Endothelial cell of umbilical vein (primary cell): ENCODE data around the gene RANGAP1. TPM values are rescaled to one million over a fixed set of nuclear protein-coding genes. Genes with fewer than 3 reads are reported as not detected.

Experiments
- BruUV-seq: library from RNA; stranded (reverse); fragments of 400-500 nt; replicated peaks from 2 replicates; lab custom pipeline; 2021; lab: Mats Ljungman, UMichigan
- CTCF ChIA-PET: fragments of 300-600, 350-600 bp; sonication (Branson Sonifier 250); formaldehyde crosslinking; loops from one replicate; lab custom pipeline; 2021; ENCODE audit warnings: antibody characterized with exemption, inconsistent platforms; lab: Charles Lee
- POLR2A ChIA-PET: fragments of 300-600, 350-600 bp; sonication (Branson Sonifier 250); formaldehyde crosslinking; loops from one replicate; lab custom pipeline; 2021; ENCODE audit warnings: antibody characterized with exemption, inconsistent platforms; lab: Charles Lee
- DNase-seq: peaks from one replicate; pipeline ENCODE4 v3.0.0-alpha.2; 2011; ENCODE audit warnings: low read depth, low spot score
- FAIRE-seq: peaks from 2 replicates; lab custom pipeline; 2011; peaks lifted over from hg19 to GRCh38; lab: Jason Lieb, UNC
- H2AFZ ChIP-seq: 2 replicates; pipeline ENCODE4 v1.6.0; 2012; ENCODE audit warnings: low read depth, low read length, control low read depth, inconsistent platforms
- H3K27ac ChIP-seq: 2 replicates; pipeline ENCODE4 v1.5.1; 2011; ENCODE audit warnings: low read depth, mild to moderate bottlenecking, control low read depth, low read length, moderate library complexity; ENCODE audit not compliant: insufficient read depth
- H3K27me3 ChIP-seq, 2 experiments: 2 replicates each; pipeline versions ENCODE4 v1.6.0 to v1.6.1; 2011; ENCODE audit warnings: low read length in 2 of 2, mixed read lengths in 1 of 2; ENCODE audit not compliant: control insufficient read depth in 2 of 2, insufficient read depth in 2 of 2
- H3K36me3 ChIP-seq, 2 experiments: 2 replicates in 1 of 2; 3 replicates in 1 of 2; pipeline ENCODE4 v1.5.1; 2011; ENCODE audit warnings: low read length in 2 of 2, mild to moderate bottlenecking in 1 of 2, moderate library complexity in 1 of 2; ENCODE audit not compliant: control insufficient read depth in 2 of 2, insufficient read depth in 2 of 2; ENCODE audit errors: extremely low read depth in 1 of 2
- H3K4me1 ChIP-seq: 3 replicates; pipeline ENCODE4 v1.5.1; 2011; ENCODE audit warnings: mild to moderate bottlenecking, low read length; ENCODE audit not compliant: control insufficient read depth, insufficient read depth; ENCODE audit errors: extremely low read depth
- H3K4me2 ChIP-seq: 2 replicates; pipeline ENCODE4 v1.6.1; 2011; ENCODE audit warnings: low read length, control low read depth, mixed read lengths; ENCODE audit not compliant: insufficient read depth
- H3K4me3 ChIP-seq, 3 experiments: fragments of 200-600 bp in 1 of 3; sonication (generic), shearing (Covaris generic) in 1 of 3; replicated peaks in 1 of 3; 2 replicates each; pipeline ENCODE4 v1.5.1; 2011 to 2016; ENCODE audit warnings: control low read depth in 3 of 3, low read length in 3 of 3, mild to moderate bottlenecking in 2 of 3, inconsistent platforms in 1 of 3, low read depth in 1 of 3, moderate library complexity in 1 of 3; ENCODE audit not compliant: insufficient read depth in 1 of 3
- H3K79me2 ChIP-seq: 2 replicates; pipeline ENCODE4 v1.6.0; 2012; ENCODE audit warnings: low read length, inconsistent platforms; ENCODE audit not compliant: control insufficient read depth, insufficient read depth
- H3K9ac ChIP-seq: replicated peaks from 2 replicates; pipeline ENCODE3; 2011; ENCODE audit warnings: low read length, control low read depth; ENCODE audit not compliant: insufficient read depth; ENCODE audit errors: extremely low read depth
- H3K9me1 ChIP-seq: replicated peaks from 3 replicates; pipeline ENCODE4 v1.6.0; 2011; ENCODE audit warnings: mild to moderate bottlenecking, low read length; ENCODE audit not compliant: control insufficient read depth, insufficient read depth; ENCODE audit errors: extremely low read depth
- H3K9me3 ChIP-seq: replicated peaks from 2 replicates; pipeline ENCODE4 v1.5.1; 2012; ENCODE audit warnings: low read length, inconsistent platforms; ENCODE audit not compliant: control insufficient read depth, insufficient read depth
- H4K20me1 ChIP-seq: replicated peaks from 2 replicates; pipeline ENCODE3; 2011; ENCODE audit warnings: mild to moderate bottlenecking, low read length; ENCODE audit not compliant: control insufficient read depth, insufficient read depth; ENCODE audit errors: extremely low read depth
- EZH2 ChIP-seq: IDR thresholded peaks from 2 replicates; pipeline ENCODE4 v1.6.1; 2012; ENCODE audit warnings: borderline replicate concordance, low read depth, mild to moderate bottlenecking, moderate library complexity, low read length, inconsistent platforms; ENCODE audit not compliant: severe bottlenecking
- FOS ChIP-seq: IDR thresholded peaks from 2 replicates; pipeline ENCODE4 v1.6.1; 2011; ENCODE audit warnings: mild to moderate bottlenecking, low read length, moderate library complexity, borderline replicate concordance; ENCODE audit not compliant: insufficient read depth
- GATA2 ChIP-seq: IDR thresholded peaks from 2 replicates; pipeline ENCODE4 v1.7.0; 2011; ENCODE audit warnings: low read depth, mild to moderate bottlenecking, moderate library complexity, mixed read lengths, low read length; ENCODE audit not compliant: insufficient read length, insufficient read depth
- JUN ChIP-seq: IDR thresholded peaks from 2 replicates; pipeline ENCODE4 v1.6.1; 2011; ENCODE audit warnings: borderline replicate concordance, low read depth; ENCODE audit not compliant: insufficient read length, insufficient read depth
- MAX ChIP-seq: IDR thresholded peaks from 2 replicates; pipeline ENCODE4 v1.6.1; 2011; ENCODE audit not compliant: insufficient read depth, insufficient read length
- MYC ChIP-seq: IDR thresholded peaks from one replicate; pipeline ENCODE4 v1.6.1; 2011; ENCODE audit warnings: mild to moderate bottlenecking, low read depth, low read length
- POLR2A ChIP-seq: IDR thresholded peaks from 2 replicates; pipeline ENCODE4 v1.6.1; 2012; ENCODE audit warnings: low read depth, mild to moderate bottlenecking, control low read depth, low read length
- POLR2AphosphoS5 ChIP-seq: IDR thresholded peaks from 2 replicates; pipeline ENCODE4 v1.6.1; 2012; ENCODE audit warnings: low read depth, mild to moderate bottlenecking, control low read depth, low read length, moderate library complexity; ENCODE audit not compliant: insufficient read depth
- dilution Hi-C: fragments of 300-500 bp; cut with MboI; formaldehyde crosslinking; loops from one replicate; pipeline ENCODE4 v1.15.0; 2019; ENCODE audit warnings: low sequenced_read_pairs; ENCODE audit not compliant: extremely low pct_ligation_motif_present
- intact Hi-C: fragments of 100-400 bp; cut with micrococcal nuclease; formaldehyde crosslinking; loops from one replicate; pipeline ENCODE4 v1.10.0; 2022
- polyA plus RNA-seq, 4 experiments: library from polyadenylated mRNA; depleted of rRNA in 3 of 4; stranded (reverse) in 3 of 4; unstranded in 1 of 4; fragments of >200 nt; gene quantifications; 2 replicates each; pipeline versions ENCODE4 v1.2.1 to v1.2.3, GENCODE V29; 2011 to 2012; ENCODE audit warnings: missing spikeins in 1 of 4
- total RNA-seq: library from RNA; stranded (reverse); gene quantifications from 2 replicates; pipeline ENCODE4 v1.2.3, GENCODE V29; 2021
- TF ChIP-seq, protein P1 (sequence below), 2 donors: IDR thresholded peaks; 1 replicate in 1 of 2; 2 replicates in 1 of 2; pipeline ENCODE4 v1.5.1; 2011; ENCODE audit warnings: low read length in 2 of 2, mild to moderate bottlenecking in 2 of 2, moderate library complexity in 2 of 2, control low read depth in 1 of 2, inconsistent platforms in 1 of 2, low read depth in 1 of 2; ENCODE audit not compliant: insufficient read depth in 1 of 2; ENCODE audit errors: extremely low read depth in 1 of 2

Gene RANGAP1
- total and polyA plus RNA-seq, 2 donors (not counting 3 experiments of a cell fraction or from before 2014, with no cell fraction given) = 169 to 182 TPM

DNA sequence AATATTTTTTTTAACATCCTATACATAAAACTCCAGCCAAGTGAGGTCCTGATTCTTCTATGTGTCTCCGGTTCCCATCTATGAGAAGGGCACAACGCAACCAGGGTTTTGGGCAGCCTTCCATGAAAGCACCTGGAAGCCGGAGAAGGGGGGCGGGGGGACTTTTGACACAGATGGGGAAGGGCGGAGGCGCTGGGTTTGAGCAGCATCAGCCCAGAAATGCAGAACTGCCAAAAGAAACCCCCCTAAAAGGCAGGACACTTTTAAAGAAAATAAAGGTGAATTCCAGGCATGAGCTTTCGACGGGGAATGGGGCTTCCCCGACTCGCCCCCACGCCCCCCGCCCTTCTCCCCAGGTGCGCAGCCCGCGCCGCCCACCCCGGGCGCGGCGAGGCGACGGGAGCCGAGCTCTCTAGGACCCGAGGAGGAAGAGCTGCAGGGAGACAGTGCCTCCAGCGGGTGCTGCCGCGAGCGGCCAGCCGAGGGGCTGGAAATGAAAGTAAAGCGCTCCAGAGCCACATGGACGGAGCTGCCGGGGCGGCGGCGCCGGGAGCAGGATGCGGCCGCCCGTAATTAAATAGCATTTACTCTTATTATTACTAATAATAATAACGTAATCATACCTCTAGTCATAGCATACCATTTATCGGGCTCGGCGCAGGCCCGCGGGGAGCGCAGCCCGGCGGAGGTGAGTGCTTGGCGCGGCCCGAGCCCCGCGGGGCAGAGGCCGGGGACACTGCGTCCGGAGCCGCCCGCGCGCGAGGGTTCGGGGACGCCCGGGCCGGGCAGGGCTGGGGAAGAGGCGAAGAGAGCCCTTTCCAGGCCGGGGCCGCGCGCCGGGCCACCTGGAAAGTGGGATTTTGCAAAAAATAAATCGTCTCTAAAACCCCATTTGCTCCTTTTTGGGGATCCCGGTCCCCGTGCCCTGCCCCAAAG, 15.4 kb upstream of the RANGAP1 start, which contains the start of gene ZC3H7B:
Gene ZC3H7B, plus strand, starts transcription at position 441 of the 936 bp plus-strand sequence. CDS start 19,136 bp downstream, outside the sequence.
- TF ChIP-seq, protein P1, sequence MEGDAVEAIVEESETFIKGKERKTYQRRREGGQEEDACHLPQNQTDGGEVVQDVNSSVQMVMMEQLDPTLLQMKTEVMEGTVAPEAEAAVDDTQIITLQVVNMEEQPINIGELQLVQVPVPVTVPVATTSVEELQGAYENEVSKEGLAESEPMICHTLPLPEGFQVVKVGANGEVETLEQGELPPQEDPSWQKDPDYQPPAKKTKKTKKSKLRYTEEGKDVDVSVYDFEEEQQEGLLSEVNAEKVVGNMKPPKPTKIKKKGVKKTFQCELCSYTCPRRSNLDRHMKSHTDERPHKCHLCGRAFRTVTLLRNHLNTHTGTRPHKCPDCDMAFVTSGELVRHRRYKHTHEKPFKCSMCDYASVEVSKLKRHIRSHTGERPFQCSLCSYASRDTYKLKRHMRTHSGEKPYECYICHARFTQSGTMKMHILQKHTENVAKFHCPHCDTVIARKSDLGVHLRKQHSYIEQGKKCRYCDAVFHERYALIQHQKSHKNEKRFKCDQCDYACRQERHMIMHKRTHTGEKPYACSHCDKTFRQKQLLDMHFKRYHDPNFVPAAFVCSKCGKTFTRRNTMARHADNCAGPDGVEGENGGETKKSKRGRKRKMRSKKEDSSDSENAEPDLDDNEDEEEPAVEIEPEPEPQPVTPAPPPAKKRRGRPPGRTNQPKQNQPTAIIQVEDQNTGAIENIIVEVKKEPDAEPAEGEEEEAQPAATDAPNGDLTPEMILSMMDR (IDR thresholded peaks at IDR 0.05; ENCODE audit: extremely low read depth in 1 of 2, insufficient read depth in 1 of 2, low read depth in 1 of 2, low read length in 2 of 2) = peak; percentile 39 to 72
- no peak for TF ChIP-seq GATA2
- no peak for TF ChIP-seq EZH2
- TF ChIP-seq POLR2A = peak; percentile 85
- TF ChIP-seq POLR2AphosphoS5 = peak; percentile 88
- no peak for TF ChIP-seq JUN
- TF ChIP-seq MAX = peak; percentile 26
- TF ChIP-seq MYC = no peak
- no peak for TF ChIP-seq FOS
- H3K4me1 ChIP-seq = peaks cover 24% of the 10 kb centered on the region
- no peaks in the 10 kb centered on the region for H3K9me3 ChIP-seq
- peak within 1 kb of the TSS; percentile 83 for H3K4me2 ChIP-seq
- H3K79me2 ChIP-seq = peaks cover 55% of the 10 kb centered on the region
- peak within 1 kb of the TSS; percentile 63 to 99 (median 81) for H3K4me3 ChIP-seq
- FAIRE-seq (peak; percentile 75), DNase-seq (peak; percentile 80)
- peak within 1 kb of the TSS; percentile 55 for H2AFZ ChIP-seq
- peaks cover 0 to 2% of the 10 kb centered on the region in 2 experiments for H3K36me3 ChIP-seq
- intact Hi-C loops = loop anchor here (1.0 kb wide), 1 partner anchor 15 kb away; the partner anchor contains the start of gene RANGAP1
- dilution Hi-C loops = no loop called here
- peak within 1 kb of the TSS; percentile 82 for H3K9ac ChIP-seq
- TSS peak; percentile 23 for BruUV-seq
- ChIA-PET CTCF (interaction anchor here (0.6 to 2.8 kb wide), 15 partner anchors 9 to 379 kb away, joined by 3 to 53 read pairs (median 5); partner anchors contain the start of gene RANGAP1), POLR2A (interaction anchor here (0.6 to 1.1 kb wide), 2 partner anchors 11 to 13 kb away, joined by 3 to 6 read pairs; no protein-coding TSS in a partner anchor)
- H3K27me3 ChIP-seq = no peaks in the 10 kb centered on the region
- H3K27ac ChIP-seq = peak within 1 kb of the TSS; percentile 70
- H3K9me1 ChIP-seq = no peaks in the 10 kb centered on the region
- no peaks in the 10 kb centered on the region for H4K20me1 ChIP-seq
